Activated T-helper 17 cell treated with anti-CD3 and anti-CD28 coated beads, Interleukin-2, amount 50 U/mL, for 72 hours (primary cell): Measurements from ENCODE around the gene HOXB5. TPM values are rescaled to one million over a fixed set of nuclear protein-coding genes. Genes with fewer than 3 reads are reported as not detected.

Source experiments
- ATAC-seq: fragments of 150-1000 bp; cut with Tn5 transposase; replicated peaks from 2 replicates; pipeline ENCODE4 v1.10.0; 2021; ENCODE audit warnings: mild to moderate bottlenecking, moderate library complexity
- H3K27ac Mint-ChIP-seq: one replicate; pipeline ENCODE4 v1.8.0; 2022; ENCODE audit warnings: mixed read lengths
- H3K27me3 Mint-ChIP-seq: one replicate; pipeline ENCODE4 v1.8.0; 2022; ENCODE audit warnings: mixed read lengths
- H3K36me3 Mint-ChIP-seq: one replicate; pipeline ENCODE4 v1.8.0; 2022; ENCODE audit warnings: low read depth, mild to moderate bottlenecking, mixed read lengths
- H3K4me1 Mint-ChIP-seq: one replicate; pipeline ENCODE4 v1.8.0; 2022; ENCODE audit warnings: mixed read lengths
- H3K4me3 Mint-ChIP-seq: one replicate; pipeline ENCODE4 v1.8.0; 2022; ENCODE audit warnings: mild to moderate bottlenecking, mixed read lengths
- H3K9me3 Mint-ChIP-seq: one replicate; pipeline ENCODE4 v1.8.0; 2022; ENCODE audit warnings: mixed read lengths
- total RNA-seq, 2 donors: library from RNA; stranded (reverse); gene quantifications; one replicate each; pipeline ENCODE4 v1.2.3, GENCODE V29; 2022

Gene HOXB5
- total RNA-seq, 2 donors from 2014 or later, result not detected

DNA sequence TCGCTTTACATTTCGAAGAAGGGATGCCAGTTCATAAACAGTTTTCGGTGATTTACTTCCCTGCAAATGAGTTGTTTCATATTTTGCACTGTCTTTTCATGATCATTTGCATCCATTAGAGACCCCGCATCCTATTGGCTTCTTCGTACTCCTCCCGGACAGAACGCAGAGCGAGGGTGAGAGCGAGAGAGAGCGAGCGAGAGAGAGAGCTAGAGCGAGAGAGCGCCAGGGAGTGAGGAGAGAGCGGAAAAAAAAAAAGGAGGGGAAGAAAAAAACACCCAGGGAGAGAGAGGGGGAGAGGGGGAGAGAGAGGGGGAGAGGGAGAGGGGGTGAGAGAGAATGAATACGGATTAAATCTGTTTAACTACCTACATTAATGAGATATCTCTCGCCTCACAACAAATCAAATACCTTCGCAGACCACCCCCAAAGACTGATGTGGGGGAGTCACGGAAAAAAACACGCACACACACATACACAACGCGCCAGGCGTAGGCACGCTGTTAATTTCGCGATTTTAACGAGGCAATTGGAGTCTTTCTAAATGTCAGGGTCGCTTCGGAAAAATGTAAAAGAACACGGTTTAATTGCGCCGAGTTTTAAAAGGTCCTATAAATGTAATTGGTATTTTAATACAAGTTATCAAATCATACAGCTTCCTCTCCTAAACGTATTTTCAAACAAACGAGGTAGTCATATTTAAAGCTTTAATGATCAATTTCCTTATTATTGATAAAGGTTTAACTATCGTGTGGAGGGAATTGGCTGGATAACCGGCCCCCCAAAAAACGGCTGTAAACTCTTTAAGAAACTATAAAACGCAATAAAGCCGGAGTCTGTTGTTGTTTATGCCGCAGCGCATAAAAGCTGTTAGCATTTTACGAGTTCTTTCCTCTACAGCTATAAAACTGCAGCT, 21.7 kb upstream of the HOXB5 start, which contains the start of gene HOXB8:
HOXB8 (minus strand) TSS at position 246 of the 916 bp plus-strand sequence. CDS start 588 bp downstream, outside the sequence.
- H3K27me3 Mint-ChIP-seq, result peaks cover 77% of the 10 kb centered on the region
- ATAC-seq, result no peak
- H3K36me3 Mint-ChIP-seq, result peaks cover 22% of the 10 kb centered on the region
- H3K27ac Mint-ChIP-seq, result no peak within 1 kb of the TSS
- H3K9me3 Mint-ChIP-seq, result no peaks in the 10 kb centered on the region
- H3K4me3 Mint-ChIP-seq, result peak within 1 kb of the TSS; percentile 96
- peaks cover 35% of the 10 kb centered on the region for H3K4me1 Mint-ChIP-seq

DNA sequence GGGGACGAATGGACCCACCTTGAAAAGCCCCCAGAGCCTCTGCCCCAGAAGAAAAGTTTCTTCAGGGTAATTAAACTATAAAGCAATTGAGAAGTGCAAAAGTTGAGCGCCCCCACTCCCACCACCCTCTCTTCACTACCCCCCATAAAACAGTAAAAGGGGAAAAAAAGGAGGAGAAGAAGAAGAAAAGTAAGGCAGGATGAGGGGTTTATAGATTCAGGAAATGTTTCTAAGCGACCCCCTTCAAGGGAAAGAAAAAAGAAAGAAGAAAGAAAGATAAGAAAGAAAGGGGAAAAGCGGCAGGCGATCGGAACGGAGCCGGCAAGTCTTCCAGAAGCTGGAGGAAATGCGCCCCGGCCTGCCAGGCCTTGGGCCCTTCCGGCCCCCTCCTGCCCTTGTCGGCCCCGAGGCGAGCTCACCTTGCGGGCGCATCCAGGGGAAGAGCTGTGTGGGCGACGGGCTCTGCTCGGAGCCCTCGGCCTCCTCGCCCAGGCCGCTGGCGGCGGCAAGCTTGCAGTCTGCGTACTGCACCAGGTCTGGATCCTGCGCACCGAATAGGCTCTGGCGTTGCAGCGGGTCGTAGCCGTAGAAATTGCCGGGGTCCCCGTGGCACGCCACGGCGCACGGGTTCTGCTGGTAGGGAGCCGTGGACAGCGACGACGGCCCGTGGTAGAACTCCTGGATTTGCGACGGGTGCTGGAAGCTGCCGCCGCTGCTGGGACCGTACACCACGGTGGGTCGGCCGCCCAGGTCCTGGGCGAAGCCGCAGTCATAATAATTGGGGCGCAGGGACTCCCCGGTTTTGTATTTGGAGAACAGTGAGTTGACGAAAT, 20.5 kb upstream of the HOXB5 start:
- peak overlapping the region; percentile 96 for H3K4me3 Mint-ChIP-seq
- H3K36me3 Mint-ChIP-seq, result peaks cover 22% of the 10 kb centered on the region
- H3K27me3 Mint-ChIP-seq, result peaks cover 74% of the 10 kb centered on the region
- H3K4me1 Mint-ChIP-seq, result peaks cover 35% of the 10 kb centered on the region
- ATAC-seq, result no peak
- no peak overlapping the region for H3K27ac Mint-ChIP-seq
- no peaks in the 10 kb centered on the region for H3K9me3 Mint-ChIP-seq

DNA sequence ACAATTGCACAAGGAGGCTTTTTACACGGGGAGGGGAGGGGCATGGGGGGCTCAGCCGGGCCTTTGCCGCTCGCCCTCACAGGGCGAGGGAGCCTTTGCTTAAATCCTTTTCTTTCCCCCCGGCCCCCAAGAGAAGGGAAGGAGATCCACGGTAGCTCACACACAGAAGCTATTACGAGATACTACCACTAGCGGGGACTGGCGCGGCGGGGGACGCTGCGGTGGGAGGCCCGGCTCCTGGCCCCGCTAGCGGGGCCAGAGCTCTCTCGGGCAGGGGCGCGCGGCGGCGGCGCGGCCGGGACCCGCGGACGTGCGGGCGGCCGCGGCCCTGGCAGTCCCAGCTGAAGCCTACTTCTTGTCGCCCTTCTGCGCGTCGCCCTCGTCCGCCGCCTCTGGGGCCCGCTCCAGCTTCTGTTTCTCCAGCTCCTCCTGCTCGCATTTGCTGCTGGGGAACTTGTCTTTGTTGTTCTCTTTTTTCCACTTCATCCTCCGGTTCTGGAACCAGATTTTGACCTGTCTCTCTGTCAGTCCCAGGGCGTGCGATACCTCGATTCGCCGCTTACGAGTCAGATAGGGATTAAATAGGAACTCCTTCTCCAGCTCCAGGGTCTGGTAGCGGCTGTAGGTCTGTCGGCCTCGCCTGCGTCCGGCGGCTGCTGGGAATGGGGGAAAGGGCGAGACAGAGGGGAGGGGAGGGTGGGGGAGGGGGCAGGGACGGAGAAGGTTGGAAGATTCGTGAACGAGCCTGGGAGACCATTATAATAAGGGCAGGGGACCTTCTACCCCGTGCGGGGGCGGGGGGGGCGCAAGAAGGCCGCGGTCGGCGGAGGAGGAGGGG, 19.5 kb upstream of the HOXB5 start:
- peak; percentile 49 for ATAC-seq
- Mint-ChIP-seq H3K4me3 (peak overlapping the region; percentile 96), H3K9me3 (no peaks in the 10 kb centered on the region), H3K27me3 (peaks cover 68% of the 10 kb centered on the region), H3K27ac (peak overlapping the region; percentile 41), H3K4me1 (peaks cover 32% of the 10 kb centered on the region), H3K36me3 (peaks cover 22% of the 10 kb centered on the region)

DNA sequence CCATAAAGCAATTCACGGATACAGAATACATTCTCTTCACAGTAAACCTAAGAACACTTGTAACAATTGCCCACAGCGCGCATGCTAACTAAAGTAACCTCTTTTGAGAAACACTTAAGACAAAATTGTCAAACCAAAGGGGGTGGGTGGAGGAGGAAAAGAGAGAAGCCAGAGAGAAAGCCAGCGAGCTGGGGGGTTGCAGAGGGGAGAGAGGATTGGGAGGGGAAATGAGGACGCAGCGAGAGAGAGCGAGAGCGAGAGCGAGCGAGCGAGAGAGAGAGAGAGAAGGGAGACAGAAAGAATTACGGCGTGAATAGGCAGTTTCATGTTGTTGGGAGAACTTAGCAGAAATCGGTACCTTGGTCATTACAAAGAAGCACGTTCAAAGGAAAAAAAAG, 18.9 kb upstream of the HOXB5 start:
- Mint-ChIP-seq H3K4me1 (peaks cover 31% of the 10 kb centered on the region), H3K4me3 (peak overlapping the region; percentile 96)
- peak; percentile 4 for ATAC-seq

DNA sequence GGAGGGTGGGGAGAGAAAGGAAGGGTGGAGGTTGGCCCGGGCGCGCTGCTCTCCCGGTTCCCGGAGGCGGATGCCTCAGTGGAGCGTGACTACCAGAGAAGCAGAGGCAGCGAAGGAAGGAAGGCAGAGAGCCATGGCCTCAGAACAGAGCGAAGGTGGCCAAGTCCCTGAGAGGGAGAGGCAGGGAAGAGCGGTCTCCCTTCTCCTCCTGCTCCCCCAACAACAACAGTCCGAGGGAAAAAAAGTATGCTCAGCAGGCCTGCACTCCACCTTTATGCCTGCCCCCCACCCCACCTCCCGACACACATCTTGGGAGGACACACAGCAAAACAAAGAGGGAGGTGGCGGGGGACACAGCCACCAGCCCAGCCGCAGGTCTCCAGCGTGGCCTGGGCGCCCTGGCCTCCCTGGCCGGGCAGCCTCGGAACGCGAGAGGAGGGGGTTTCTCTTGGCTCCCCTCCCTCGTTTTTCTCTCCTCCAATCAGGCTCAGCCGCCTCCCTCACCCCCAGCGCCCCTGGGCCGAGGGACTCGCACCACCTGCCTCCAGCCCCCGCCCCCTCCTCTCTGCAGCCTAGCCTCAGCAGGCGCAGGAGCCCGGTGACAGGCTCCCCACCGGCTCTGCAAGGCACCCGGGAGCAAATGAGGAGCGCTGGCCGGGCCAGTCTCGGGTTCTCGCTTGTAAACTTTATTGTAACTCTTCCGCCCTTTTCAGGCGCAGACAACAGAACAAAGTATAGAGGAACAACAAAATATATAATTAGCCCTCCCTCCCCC, 18.3 kb upstream of the HOXB5 start:
- ATAC-seq, result no peak
- H3K36me3 Mint-ChIP-seq, result peaks cover 17% of the 10 kb centered on the region

More for the DNA sequence above, 18.9 kb upstream of the HOXB5 start:
- H3K27ac Mint-ChIP-seq, result peak overlapping the region; percentile 41
- H3K9me3 Mint-ChIP-seq, result no peaks in the 10 kb centered on the region
- H3K36me3 Mint-ChIP-seq, result peaks cover 22% of the 10 kb centered on the region
- H3K27me3 Mint-ChIP-seq, result peaks cover 69% of the 10 kb centered on the region

DNA sequence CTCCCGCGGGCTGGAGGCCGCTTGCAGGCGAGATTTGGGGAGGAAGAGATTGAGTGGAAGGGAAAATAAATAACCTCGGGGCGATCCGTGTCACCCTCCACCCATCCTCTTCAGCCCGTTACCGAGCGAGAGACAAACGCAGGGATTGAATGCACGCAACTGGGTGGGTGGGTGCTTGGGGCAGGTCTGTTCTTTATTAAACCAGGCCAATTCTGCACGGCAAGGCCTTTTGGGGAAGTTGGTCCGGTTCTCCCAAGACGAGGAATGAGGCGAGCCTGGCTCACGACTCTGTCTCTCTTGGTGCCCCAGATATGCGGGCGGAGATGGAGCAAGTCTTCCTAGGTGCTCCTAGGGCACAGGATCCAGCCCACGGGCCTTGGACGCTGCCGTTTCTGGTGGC, 17.6 kb upstream of the HOXB5 start:
- peak; percentile 15 for ATAC-seq
- Mint-ChIP-seq H3K9me3 (no peaks in the 10 kb centered on the region), H3K4me3 (peak overlapping the region; percentile 96), H3K27me3 (peaks cover 66% of the 10 kb centered on the region), H3K4me1 (peaks cover 27% of the 10 kb centered on the region), H3K36me3 (peaks cover 16% of the 10 kb centered on the region), H3K27ac (peak overlapping the region; percentile 80)

More for the DNA sequence above, 18.3 kb upstream of the HOXB5 start:
- Mint-ChIP-seq H3K4me1 (peaks cover 27% of the 10 kb centered on the region), H3K9me3 (no peaks in the 10 kb centered on the region), H3K27ac (peak overlapping the region; percentile 80), H3K4me3 (peak overlapping the region; percentile 96), H3K27me3 (peaks cover 68% of the 10 kb centered on the region)

DNA sequence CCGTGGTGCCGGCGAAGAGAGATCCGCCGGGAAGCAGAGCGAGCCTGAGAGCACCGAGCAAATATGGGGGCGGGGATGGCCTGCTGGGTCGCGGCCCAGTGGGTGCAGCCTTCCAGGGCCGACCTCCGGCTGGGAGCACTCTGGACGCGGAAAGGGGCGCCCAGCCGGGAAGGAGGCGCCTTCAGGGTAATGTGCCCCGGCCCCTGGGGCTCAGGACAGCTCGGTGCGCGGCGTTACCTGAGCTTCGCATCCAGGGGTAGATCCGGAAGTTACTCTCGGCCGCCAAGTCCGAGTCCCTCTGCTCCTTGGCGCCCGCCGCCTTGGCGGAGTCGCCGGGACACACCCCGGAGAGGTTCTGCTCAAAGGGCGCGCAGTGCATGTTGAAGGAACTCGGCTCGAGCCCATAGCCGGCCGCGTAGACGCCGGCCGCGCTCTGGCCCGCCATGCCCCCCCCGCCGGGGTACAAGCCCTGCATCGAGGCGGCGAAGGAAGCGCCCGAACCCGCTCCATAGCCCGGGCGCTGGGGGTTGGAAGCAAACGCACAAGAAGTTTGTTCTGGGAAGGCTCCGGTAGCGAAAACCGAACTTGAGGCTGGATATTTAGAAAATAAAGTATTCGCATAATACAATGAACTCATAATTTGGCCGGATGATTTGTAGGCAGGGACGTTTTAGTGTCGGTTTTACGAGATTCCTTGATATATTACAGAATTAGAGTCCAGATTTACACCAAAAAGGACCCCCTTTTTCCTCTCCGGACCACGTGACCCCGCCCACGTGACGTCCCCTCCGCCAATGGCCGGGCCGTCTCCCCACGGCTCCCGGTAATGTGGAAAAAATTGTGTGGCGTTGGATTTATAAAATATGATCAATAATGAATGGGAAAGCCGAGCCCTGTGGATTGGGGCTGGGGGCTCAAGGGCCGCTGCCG, 17.0 kb upstream of the HOXB5 start, which contains the start of gene HOXB7:
HOXB7 (minus strand) TSS at position 736 of the 930 bp plus-strand sequence; CDS start at position 637, 99 bp downstream.
- H3K4me1 Mint-ChIP-seq, result peaks cover 27% of the 10 kb centered on the region
- H3K9me3 Mint-ChIP-seq, result no peaks in the 10 kb centered on the region
- peaks cover 16% of the 10 kb centered on the region for H3K36me3 Mint-ChIP-seq
- peak within 1 kb of the TSS; percentile 96 for H3K4me3 Mint-ChIP-seq
- ATAC-seq, result peak; percentile 65
- peaks cover 59% of the 10 kb centered on the region for H3K27me3 Mint-ChIP-seq
- H3K27ac Mint-ChIP-seq, result peak within 1 kb of the TSS; percentile 80

DNA sequence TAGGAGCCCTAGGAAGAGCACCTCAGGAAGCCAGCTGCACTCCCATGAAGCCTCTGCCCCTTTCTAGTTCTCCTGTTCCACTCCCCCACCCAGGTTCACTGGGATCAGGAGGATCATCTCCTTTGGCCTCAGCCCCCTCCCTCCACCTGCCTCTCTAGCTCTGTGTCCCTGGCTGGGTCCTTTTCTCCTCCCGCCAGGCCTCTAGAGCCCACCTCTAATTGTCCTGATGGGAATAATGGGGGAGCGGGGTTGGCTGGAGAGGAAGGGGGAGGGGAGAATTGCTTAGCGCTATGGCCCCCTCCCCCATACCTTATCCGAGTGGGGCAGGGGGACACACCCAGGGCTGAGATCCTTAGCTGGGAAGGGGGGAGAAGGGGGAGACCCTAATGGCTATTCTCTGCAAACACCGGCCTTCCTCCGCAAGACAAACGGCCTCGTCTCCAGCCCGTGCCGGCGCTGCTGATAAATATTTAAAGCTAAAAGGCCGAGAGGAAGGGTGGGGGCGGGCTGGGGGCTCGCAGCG, 16.2 kb upstream of the HOXB5 start:
- Mint-ChIP-seq H3K4me1 (peaks cover 22% of the 10 kb centered on the region), H3K4me3 (peak overlapping the region; percentile 96), H3K27ac (no peak overlapping the region), H3K27me3 (peaks cover 57% of the 10 kb centered on the region), H3K9me3 (no peaks in the 10 kb centered on the region), H3K36me3 (peaks cover 16% of the 10 kb centered on the region)
- ATAC-seq, result no peak

DNA sequence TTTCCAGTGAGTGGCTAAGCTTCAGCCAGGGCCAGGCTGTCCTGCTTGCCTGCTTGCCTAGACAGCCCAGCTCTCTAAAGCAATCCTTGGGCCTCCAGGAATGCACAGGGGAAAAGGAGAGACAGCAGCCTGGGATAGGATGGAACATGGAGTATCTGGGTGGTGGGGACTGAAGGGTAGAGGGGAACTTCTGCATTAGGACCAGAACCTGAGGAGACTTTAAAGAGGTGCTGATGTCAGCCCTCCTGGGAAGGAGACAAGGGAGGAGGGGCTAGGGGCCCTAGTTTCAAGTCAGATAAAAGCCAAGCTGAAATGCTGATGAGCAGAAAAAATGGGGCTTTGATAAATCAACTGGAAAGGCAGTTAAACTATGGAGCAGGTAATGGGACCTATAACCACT, 15.5 kb upstream of the HOXB5 start:
- H3K27me3 Mint-ChIP-seq, result peaks cover 59% of the 10 kb centered on the region
- H3K36me3 Mint-ChIP-seq, result peaks cover 11% of the 10 kb centered on the region
- peaks cover 22% of the 10 kb centered on the region for H3K4me1 Mint-ChIP-seq
- no peaks in the 10 kb centered on the region for H3K9me3 Mint-ChIP-seq
- ATAC-seq, result no peak
- no peak overlapping the region for H3K4me3 Mint-ChIP-seq
- no peak overlapping the region for H3K27ac Mint-ChIP-seq

DNA sequence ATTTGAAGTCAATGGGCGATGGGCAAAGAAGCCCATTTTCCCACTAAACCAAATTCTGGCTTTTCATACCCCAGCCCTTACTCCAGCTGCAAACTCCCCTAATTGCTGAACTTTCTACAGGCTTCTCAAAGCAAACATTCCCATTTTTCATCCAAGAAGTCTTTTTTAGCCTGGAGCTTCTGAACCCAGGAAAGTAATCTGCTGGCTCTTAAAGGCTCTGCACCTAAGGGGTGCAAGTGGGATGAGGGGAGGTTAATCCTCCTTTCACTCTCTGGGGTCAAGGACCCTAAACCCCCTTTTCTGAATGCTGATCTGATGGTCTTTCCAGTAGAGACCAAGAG, 14.9 kb upstream of the HOXB5 start:
- no peak overlapping the region for H3K27ac Mint-ChIP-seq
- no peaks in the 10 kb centered on the region for H3K9me3 Mint-ChIP-seq
- no peak overlapping the region for H3K4me3 Mint-ChIP-seq
- no peak for ATAC-seq
- H3K4me1 Mint-ChIP-seq, result peaks cover 17% of the 10 kb centered on the region
- H3K27me3 Mint-ChIP-seq, result peaks cover 59% of the 10 kb centered on the region
- peaks cover 6% of the 10 kb centered on the region for H3K36me3 Mint-ChIP-seq

DNA sequence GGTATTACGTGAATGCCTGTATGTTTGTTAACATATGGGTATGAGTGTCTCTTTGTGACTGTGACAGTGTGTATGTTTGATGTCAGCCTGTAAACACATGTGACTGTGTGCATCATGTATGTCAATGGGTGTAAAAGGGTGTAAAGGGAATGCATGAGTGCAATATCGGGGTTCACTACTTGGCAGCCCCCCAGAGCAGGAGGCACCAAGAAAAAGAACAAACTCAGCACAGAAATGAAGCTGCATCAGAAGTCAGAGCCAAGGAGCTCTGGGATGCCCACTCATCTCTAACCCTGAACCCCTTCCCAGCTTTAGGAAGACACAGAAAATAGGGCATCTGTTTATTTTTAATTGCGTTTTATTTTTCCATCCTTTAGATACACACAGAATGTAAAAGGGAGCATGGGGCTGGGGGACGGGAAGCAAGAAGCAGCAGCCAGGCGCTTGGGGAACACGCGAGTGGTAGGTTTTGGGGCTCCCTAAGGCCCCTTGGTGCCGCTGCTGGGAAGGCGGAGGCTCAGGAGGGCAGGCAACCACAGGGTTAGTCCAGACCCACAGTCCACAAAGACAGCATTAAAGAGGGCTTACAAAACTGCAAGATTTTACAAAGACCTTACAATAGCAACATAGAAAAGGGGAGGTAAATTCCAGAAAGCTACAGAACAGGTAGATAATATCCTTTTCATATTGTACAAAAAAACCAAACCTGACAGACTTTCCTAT, 13.5 kb upstream of the HOXB5 start:
- Mint-ChIP-seq H3K9me3 (no peaks in the 10 kb centered on the region), H3K27me3 (peaks cover 58% of the 10 kb centered on the region), H3K4me1 (peaks cover 5% of the 10 kb centered on the region), H3K4me3 (no peak overlapping the region), H3K36me3 (peaks cover 6% of the 10 kb centered on the region), H3K27ac (no peak overlapping the region)
- ATAC-seq, result no peak
